Upper lobe of left lung (tissue), 4 donors: ENCODE results near the gene PICALM.

ENCODE experiments used
- POLR2A ChIP-seq, 4 donors: fragments of 450-650 bp; IDR thresholded peaks; one replicate each; pipeline ENCODE4 v1.5.1; 2016 to 2017; ENCODE audit warnings: antibody characterized with exemption in 4 of 4, mild to moderate bottlenecking in 2 of 4
- POLR2AphosphoS5 ChIP-seq, 2 donors: sonication (generic); formaldehyde crosslinking; IDR thresholded peaks; one replicate each; pipeline ENCODE4 v1.5.1; 2017; ENCODE audit warnings: antibody characterized with exemption in 2 of 2

DNA sequence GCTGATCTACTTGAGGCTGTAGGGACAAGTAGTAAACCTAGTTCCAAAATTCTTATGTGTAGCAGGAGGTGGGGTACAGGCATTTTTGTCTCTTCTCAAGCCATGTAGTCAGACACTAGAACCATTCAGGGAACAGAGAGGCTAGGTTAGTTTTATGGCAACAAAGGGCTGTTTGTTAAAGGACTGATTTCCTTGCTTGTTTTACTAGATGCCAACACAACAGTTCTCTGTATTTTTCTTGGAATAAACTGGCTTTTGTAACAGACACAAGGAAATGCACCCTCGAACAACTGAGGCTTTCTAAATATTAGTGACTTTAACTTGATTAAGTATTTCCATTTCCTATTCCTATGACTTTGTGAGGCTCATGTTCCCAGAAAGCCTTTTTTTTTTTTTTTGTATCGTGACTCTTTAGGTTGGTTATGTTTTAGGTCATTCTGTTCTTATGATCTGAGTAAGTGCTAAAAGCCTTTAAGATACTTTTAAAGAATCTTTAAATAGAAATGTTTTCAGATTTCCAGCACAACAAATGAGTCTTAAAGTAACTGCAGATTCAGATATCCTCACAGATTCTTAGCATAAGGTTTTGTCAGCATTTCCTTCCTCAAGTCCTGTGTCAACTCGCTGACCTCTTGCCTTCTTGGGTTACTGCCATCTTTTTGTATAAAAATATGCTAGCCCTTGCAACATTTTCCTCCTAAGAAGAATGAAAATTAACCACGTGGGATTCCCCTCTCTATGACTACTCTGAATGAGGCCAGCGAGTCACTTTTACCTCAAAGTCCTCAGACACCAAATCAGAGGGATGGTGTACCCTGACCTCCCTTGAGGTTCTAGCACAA is 121.2 kb downstream of the PICALM start:
- TF ChIP-seq POLR2A (IDR thresholded peaks at IDR 0.05) (no peak), POLR2AphosphoS5 (IDR thresholded peaks at IDR 0.05) (peak; percentile 31 to 58)
